ENCODE results near the gene DLX2. TPM values are rescaled to one million over a fixed set of nuclear protein-coding genes. Genes with fewer than 3 reads are reported as not detected.

Gene DLX2
- total and polyA plus RNA-seq, 12 donors, result 0.06 to 0.49 (median 0.15) TPM; not detected in 5

DNA sequence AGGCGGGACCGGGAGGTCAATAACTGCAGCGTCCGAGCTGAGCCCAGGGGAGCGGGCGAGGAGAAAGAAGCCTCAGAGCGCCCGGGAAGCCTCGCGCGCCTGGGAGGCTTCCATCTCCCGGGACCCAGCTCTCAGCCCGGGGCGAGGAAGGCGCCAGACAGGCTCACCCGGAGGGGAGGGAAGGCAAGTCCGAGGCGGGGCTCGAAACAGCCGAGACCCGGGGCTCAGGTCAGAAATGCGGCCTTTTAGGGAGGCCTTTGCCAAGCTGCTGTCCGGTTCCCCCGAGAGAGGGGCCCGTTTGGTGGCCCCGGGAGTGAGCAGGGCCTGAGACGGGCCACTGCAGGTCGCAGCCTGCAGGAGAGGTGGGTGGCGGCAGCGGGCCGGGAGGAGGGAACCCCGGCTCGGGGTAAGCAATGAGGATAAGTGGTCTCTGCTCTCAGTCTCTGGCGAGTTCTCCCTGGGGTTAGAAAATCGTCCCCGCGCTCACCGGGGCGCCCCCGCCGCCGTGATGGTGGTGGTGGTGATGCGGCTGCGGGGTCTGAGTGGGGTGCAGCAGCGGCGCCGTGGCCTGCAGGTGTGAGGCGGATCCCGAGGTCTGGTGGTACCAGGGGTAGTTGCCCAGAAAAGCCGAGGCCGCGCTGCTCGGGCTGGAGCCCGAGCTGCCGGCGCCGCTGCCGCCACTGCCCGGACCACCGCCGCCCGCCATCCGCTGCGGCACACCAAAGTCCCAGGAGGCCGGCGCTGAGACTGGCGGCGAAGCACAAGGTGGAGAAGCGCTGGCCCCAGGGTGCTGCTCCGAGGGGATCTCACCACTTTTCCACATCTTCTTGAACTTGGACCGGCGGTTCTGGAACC is 2.4 kb downstream of the DLX2 start:
- intact Hi-C loops (cut with DNase I), result loop anchor here (5.0 to 10.0 kb wide), 5 partner anchors 98 to 526 kb away; no protein-coding TSS in a partner anchor
- no peak for DNase-seq
- peak overlapping the region in 1 of 5 donors; percentile 43 for H3K27ac ChIP-seq
- WGBS, 4 donors, result 8 to 21% (median 11%) methylated on average over 16 to 72 of the region's 72 CpGs
- no peak overlapping the region for H3K4me3 ChIP-seq
- TF ChIP-seq POLR2A (IDR thresholded peaks at IDR 0.05), result no peak
- TF ChIP-seq, protein P1, sequence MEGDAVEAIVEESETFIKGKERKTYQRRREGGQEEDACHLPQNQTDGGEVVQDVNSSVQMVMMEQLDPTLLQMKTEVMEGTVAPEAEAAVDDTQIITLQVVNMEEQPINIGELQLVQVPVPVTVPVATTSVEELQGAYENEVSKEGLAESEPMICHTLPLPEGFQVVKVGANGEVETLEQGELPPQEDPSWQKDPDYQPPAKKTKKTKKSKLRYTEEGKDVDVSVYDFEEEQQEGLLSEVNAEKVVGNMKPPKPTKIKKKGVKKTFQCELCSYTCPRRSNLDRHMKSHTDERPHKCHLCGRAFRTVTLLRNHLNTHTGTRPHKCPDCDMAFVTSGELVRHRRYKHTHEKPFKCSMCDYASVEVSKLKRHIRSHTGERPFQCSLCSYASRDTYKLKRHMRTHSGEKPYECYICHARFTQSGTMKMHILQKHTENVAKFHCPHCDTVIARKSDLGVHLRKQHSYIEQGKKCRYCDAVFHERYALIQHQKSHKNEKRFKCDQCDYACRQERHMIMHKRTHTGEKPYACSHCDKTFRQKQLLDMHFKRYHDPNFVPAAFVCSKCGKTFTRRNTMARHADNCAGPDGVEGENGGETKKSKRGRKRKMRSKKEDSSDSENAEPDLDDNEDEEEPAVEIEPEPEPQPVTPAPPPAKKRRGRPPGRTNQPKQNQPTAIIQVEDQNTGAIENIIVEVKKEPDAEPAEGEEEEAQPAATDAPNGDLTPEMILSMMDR (IDR thresholded peaks at IDR 0.05), result no peak
- peaks cover 30 to 60% of the 10 kb centered on the region in 2 donors for H3K4me1 ChIP-seq (replicated peaks in 1 of 2)
- H3K27me3 ChIP-seq, result peaks cover 93% of the 10 kb centered on the region
- no peaks in the 10 kb centered on the region for H3K36me3 ChIP-seq (replicated peaks in 1 of 2)
- H3K9me3 ChIP-seq (replicated peaks in 1 of 3), result no peaks in the 10 kb centered on the region

DNA sequence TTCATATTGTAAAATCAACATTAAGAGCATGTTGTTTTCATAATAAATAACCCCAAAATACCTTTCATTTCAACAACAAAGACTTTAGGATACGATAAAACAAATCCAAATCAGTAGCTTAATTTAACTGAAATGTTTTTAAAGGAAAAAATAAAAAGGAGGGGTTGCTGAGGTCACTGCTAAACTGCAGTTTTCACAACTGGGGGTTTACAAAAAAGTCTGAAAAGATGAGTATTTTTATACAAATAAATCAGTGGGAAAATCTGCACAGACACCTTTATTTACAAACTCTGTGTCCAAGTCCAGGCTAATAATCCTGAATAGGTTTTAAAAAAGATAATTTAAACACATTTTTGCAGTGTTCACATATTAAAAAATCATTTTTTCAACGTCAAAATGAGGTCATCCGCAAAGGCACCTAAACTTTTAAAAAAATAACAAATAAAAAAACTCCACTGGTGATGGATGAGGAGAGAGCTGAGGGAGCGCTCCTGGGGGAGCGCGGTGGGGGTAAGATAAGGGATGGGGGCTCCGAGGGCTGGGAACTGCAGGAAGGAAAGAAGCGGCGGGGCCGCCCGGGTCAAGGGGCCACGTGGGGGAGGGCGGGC is 3.1 kb downstream of the DLX2 start:
- intact Hi-C loops (cut with DNase I), result loop anchor here (5.0 to 10.0 kb wide), 6 partner anchors 97 to 525 kb away; partner anchors contain the start of gene METAP1D (in 1 of the 2)
- peak overlapping the region in 1 of 4 donors; percentile 53 for H3K4me3 ChIP-seq
- peaks cover 92% of the 10 kb centered on the region for H3K27me3 ChIP-seq
- no peak for DNase-seq
- TF ChIP-seq, protein P1 (IDR thresholded peaks at IDR 0.05), result no peak
- TF ChIP-seq POLR2A (IDR thresholded peaks at IDR 0.05), result no peak
- H3K36me3 ChIP-seq (replicated peaks in 1 of 2), result no peaks in the 10 kb centered on the region
- WGBS, 4 donors, result 7 to 17% (median 10%) methylated on average over 7 to 13 of the region's 13 CpGs
- H3K9me3 ChIP-seq (replicated peaks in 1 of 3), result no peaks in the 10 kb centered on the region
- H3K4me1 ChIP-seq (replicated peaks in 1 of 2), result peaks cover 37 to 67% of the 10 kb centered on the region in 2 donors
- H3K27ac ChIP-seq, result peak overlapping the region in 1 of 5 donors; percentile 10

DNA sequence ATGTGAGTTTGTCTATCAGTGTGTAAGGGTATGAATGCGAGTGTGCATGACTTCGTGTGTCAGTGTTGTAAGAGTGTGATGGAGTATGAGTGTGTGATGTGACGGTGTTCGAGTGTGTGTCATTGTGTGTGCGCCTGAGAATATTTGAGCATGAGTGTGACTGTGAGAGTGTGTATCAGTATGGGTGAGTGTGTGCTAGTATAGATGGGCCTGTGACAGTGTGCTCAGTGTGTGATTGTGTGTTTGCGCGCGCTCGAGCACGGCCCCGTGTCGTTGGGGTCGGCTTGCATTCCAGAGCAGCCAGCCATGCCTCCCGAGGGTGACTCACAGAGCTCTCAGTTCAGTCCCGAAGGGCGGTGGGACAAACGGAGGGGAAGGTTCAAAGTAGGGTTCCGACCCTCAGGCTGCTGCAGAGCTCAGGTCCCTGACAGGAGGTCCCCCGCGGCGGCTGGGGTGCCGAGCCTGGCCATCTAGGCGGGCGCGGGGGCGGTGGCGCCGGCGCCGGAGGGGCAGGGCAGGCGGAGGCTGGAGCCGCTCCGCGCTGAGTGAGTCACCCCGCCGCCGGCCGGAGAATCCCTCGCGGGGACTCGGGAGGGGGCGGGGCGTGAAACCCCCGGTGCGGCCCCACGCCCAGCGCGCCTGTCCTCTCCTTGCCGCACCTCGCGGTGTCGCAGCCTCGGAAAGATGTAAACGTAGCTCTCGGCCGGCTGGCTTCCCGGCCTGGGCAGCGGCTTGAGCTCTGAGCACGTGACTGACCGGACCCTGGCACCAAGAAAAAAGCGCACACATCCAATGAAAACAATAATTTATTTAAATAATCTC is 3.8 kb downstream of the DLX2 start:
- TF ChIP-seq, protein P1 (IDR thresholded peaks at IDR 0.05), result no peak
- TF ChIP-seq POLR2A (IDR thresholded peaks at IDR 0.05), result no peak
- H3K9me3 ChIP-seq (replicated peaks in 1 of 3), result no peaks in the 10 kb centered on the region
- intact Hi-C loops (cut with DNase I), result loop anchor here in 1 of 2 donors (5.0 kb wide), 1 partner anchor 102 kb away; the partner anchor contains the start of gene METAP1D
- peak in 5 of 7 donors; percentile 41 to 70 (median 56) for DNase-seq
- peaks cover 38 to 69% of the 10 kb centered on the region in 2 donors for H3K4me1 ChIP-seq (replicated peaks in 1 of 2)
- H3K4me3 ChIP-seq, result peak overlapping the region in 1 of 4 donors; percentile 53
- peak overlapping the region in 1 of 5 donors; percentile 10 for H3K27ac ChIP-seq
- no peaks in the 10 kb centered on the region for H3K36me3 ChIP-seq (replicated peaks in 1 of 2)
- H3K27me3 ChIP-seq, result peaks cover 93% of the 10 kb centered on the region
- 6 to 14% (median 7%) methylated on average over 23 to 61 of the region's 61 CpGs for WGBS, 4 donors

Measured in adrenal gland (tissue), 12 donors.